ENCODE measurements around the gene NLRC5. TPM values are rescaled to one million over a fixed set of nuclear protein-coding genes. Genes with fewer than 3 reads are reported as not detected.

NLRC5 gene
- total and polyA plus RNA-seq, 2 donors (not counting 3 experiments of a cell fraction or from before 2014, with no cell fraction given), result 7.4 to 26.3 TPM

GRCh38 chr16:57092786-57093411, 103.5 kb downstream of the NLRC5 start:
- Histone ChIP-seq H3K27ac (ENCODE audit: insufficient read depth, low read depth, low read length) (peak overlapping the region; percentile 58), H2AFZ (ENCODE audit: low read depth, low read length) (peak overlapping the region; percentile 74), H3K4me1 (ENCODE audit: control insufficient read depth, extremely low read depth, insufficient read depth, low read length) (peaks cover 21% of the 10 kb centered on the region), H3K79me2 (ENCODE audit: control insufficient read depth, insufficient read depth, low read length) (peaks cover 12% of the 10 kb centered on the region), H3K9me1 (replicated peaks; ENCODE audit: control insufficient read depth, extremely low read depth, insufficient read depth, low read length) (no peaks in the 10 kb centered on the region), H3K9me3 (replicated peaks; ENCODE audit: control insufficient read depth, insufficient read depth, low read length) (no peaks in the 10 kb centered on the region), H3K27me3 (ENCODE audit: control insufficient read depth in 2 of 2, insufficient read depth in 2 of 2, low read length in 2 of 2) (no peaks in the 10 kb centered on the region), H3K36me3 (ENCODE audit: control insufficient read depth in 2 of 2, extremely low read depth in 1 of 2, insufficient read depth in 2 of 2, low read length in 2 of 2) (no peaks in the 10 kb centered on the region), H3K4me2 (ENCODE audit: insufficient read depth, low read length) (peak overlapping the region; percentile 33), H4K20me1 (replicated peaks; ENCODE audit: control insufficient read depth, extremely low read depth, insufficient read depth, low read length) (no peaks in the 10 kb centered on the region), H3K9ac (replicated peaks; ENCODE audit: extremely low read depth, insufficient read depth, low read length) (peak overlapping the region; percentile 73), H3K4me3 (replicated peaks in 1 of 3; ENCODE audit: insufficient read depth in 1 of 3, low read depth in 1 of 3, low read length in 3 of 3) (peak overlapping the region; percentile 64 to 86 (median 74))
- no peak for FAIRE-seq
- intact Hi-C loops (cut with micrococcal nuclease), result loop anchor here (1.0 to 2.0 kb wide), 3 partner anchors 54 to 94 kb away; partner anchors contain the start of genes PSME3IP1 and RSPRY1
- dilution Hi-C loops (cut with MboI; ENCODE audit: extremely low pct_ligation_motif_present, low sequenced_read_pairs), result no loop called here
- ChIA-PET CTCF (interaction anchor here (0.6 to 3.6 kb wide), 55 partner anchors 10 to 1422 kb away, joined by 3 to 71 read pairs (median 4); partner anchors contain the start of genes PSME3IP1 and RSPRY1), POLR2A (interaction anchor here (0.7 to 2.1 kb wide), 3 partner anchors 18 to 58 kb away, joined by 4 to 7 read pairs (median 5); no protein-coding TSS in a partner anchor)
- no peak for TF ChIP-seq GATA2 (IDR thresholded peaks at IDR 0.05; ENCODE audit: insufficient read depth, insufficient read length, low read depth, low read length)
- peak; percentile 51 to 59 for TF ChIP-seq CTCF (IDR thresholded peaks at IDR 0.05; ENCODE audit: extremely low read depth in 1 of 2, insufficient read depth in 1 of 2, low read depth in 1 of 2, low read length in 2 of 2)
- TF ChIP-seq FOS (IDR thresholded peaks at IDR 0.05; ENCODE audit: borderline replicate concordance, insufficient read depth, low read length), result peak; percentile 22
- peak; percentile 48 for DNase-seq (ENCODE audit: low read depth, low spot score)
- no TSS peak for BruUV-seq (replicated peaks)

Measured in endothelial cell of umbilical vein (primary cell).